HCT116 (cell line): ENCODE data around the gene ZDHHC14. TPM values are rescaled to one million over a fixed set of nuclear protein-coding genes. Genes with fewer than 3 reads are reported as not detected.

Experiments
- ATAC-seq: fragments of 200-7000 bp; cut with Tn5 transposase; 2 replicates; pipeline ENCODE4 v1.9.1; 2020; ENCODE audit warnings: mild to moderate bottlenecking, moderate library complexity
- BruUV-seq: library from RNA; stranded (reverse); fragments of 400-500 nt; replicated peaks from 2 replicates; lab custom pipeline; 2021; lab: Mats Ljungman, UMichigan
- CTCF ChIA-PET: fragments of 300-600 bp; sonication (Branson Sonifier 250); formaldehyde crosslinking; loops from one replicate; lab custom pipeline; 2021; ENCODE audit warnings: antibody characterized with exemption; lab: Charles Lee
- POLR2A ChIA-PET: fragments of 300-600, 350-600 bp; sonication (Branson Sonifier 250); formaldehyde crosslinking; loops from one replicate; lab custom pipeline; 2021; ENCODE audit warnings: antibody characterized with exemption; lab: Charles Lee
- RAD21 ChIA-PET, 2 experiments: fragments of 300-600 bp; sonication (Branson Sonifier 250); formaldehyde crosslinking; loops; one replicate each; lab custom pipeline; 2023; ENCODE audit warnings: low total read pairs in 2 of 2; ENCODE audit not compliant: uncharacterized antibody in 2 of 2, unreplicated experiment in 2 of 2, low non-redundant PET in 1 of 2; lab: Charles Lee
- DNase-seq: peaks from one replicate; pipeline ENCODE4 v3.0.0-alpha.2; 2010; ENCODE audit warnings: low read depth, low spot score
- H2AFZ ChIP-seq: fragments of 200-600 bp; shearing (Covaris generic), sonication (generic); 2 replicates; pipeline ENCODE4 v1.6.1; 2017; ENCODE audit warnings: low read depth, mixed run types, mixed read lengths, antibody characterized with exemption, low read length; ENCODE audit not compliant: poor library complexity, severe bottlenecking
- H3K27ac ChIP-seq: 2 replicates; pipeline ENCODE4 v1.5.1; 2012; ENCODE audit warnings: low read depth, low read length
- H3K27me3 ChIP-seq: fragments of 200-600 bp; sonication (generic); 2 replicates; pipeline ENCODE4 v1.6.1; 2016; ENCODE audit warnings: mixed run types, low read length, mixed read lengths; ENCODE audit not compliant: insufficient read depth
- H3K36me3 ChIP-seq, 2 experiments: fragments of 200-500 bp in 1 of 2; fragments of 200-600 bp in 1 of 2; sonication (Bioruptor generic) in 1 of 2; sonication (generic) in 1 of 2; 2 replicates each; pipeline versions ENCODE4 v1.5.1 to v1.6.1; 2014 to 2016; ENCODE audit warnings: low read length in 2 of 2, inconsistent platforms in 1 of 2, mixed read lengths in 1 of 2, mixed run types in 1 of 2; ENCODE audit not compliant: insufficient read depth in 2 of 2, control insufficient read depth in 1 of 2
- H3K4me1 ChIP-seq, 2 experiments: fragments of 200-600 bp in 1 of 2; sonication (generic) in 1 of 2; 2 replicates each; pipeline versions ENCODE4 v1.5.1 to v1.6.1; 2012 to 2017; ENCODE audit warnings: low read length in 2 of 2, inconsistent platforms in 1 of 2, mild to moderate bottlenecking in 1 of 2, mixed read lengths in 1 of 2, mixed run types in 1 of 2, moderate library complexity in 1 of 2; ENCODE audit not compliant: insufficient read depth in 2 of 2, control insufficient read depth in 1 of 2
- H3K4me2 ChIP-seq: fragments of 200-600 bp; sonication (generic); 2 replicates; pipeline ENCODE4 v1.6.1; 2017; ENCODE audit warnings: mixed run types, low read length, mixed read lengths
- H3K4me3 ChIP-seq, 2 experiments: fragments of 200-600 bp in 1 of 2; sonication (generic) in 1 of 2; replicated peaks in 1 of 2; 2 replicates each; pipeline ENCODE4 v1.5.1; 2011 to 2016; ENCODE audit warnings: low read length in 2 of 2, control low read depth in 1 of 2, low read depth in 1 of 2, mild to moderate bottlenecking in 1 of 2, mixed read lengths in 1 of 2, mixed run types in 1 of 2
- H3K79me2 ChIP-seq: fragments of 200-600 bp; sonication (generic); 2 replicates; pipeline ENCODE4 v1.6.1; 2017; ENCODE audit warnings: mild to moderate bottlenecking, mixed run types, low read length, moderate library complexity, mixed read lengths; ENCODE audit not compliant: insufficient read depth
- H3K9ac ChIP-seq: fragments of 200-600 bp; sonication (generic); 2 replicates; pipeline ENCODE4 v1.6.1; 2016; ENCODE audit warnings: low read length, mixed read lengths
- H3K9me2 ChIP-seq: fragments of 200-600 bp; sonication (generic), shearing (Covaris generic); 2 replicates; pipeline ENCODE4 v1.6.1; 2017; ENCODE audit warnings: mixed run types, mild to moderate bottlenecking, moderate library complexity; ENCODE audit not compliant: insufficient read depth
- H3K9me3 ChIP-seq, 2 experiments: fragments of 200-500 bp in 1 of 2; fragments of 200-600 bp in 1 of 2; sonication (Bioruptor generic) in 1 of 2; sonication (generic) in 1 of 2; 2 replicates each; pipeline ENCODE4 v1.6.1; 2014 to 2017; ENCODE audit warnings: low read length in 2 of 2, mixed read lengths in 2 of 2, inconsistent platforms in 1 of 2, low read depth in 1 of 2, mild to moderate bottlenecking in 1 of 2, mixed run types in 1 of 2, moderate library complexity in 1 of 2; ENCODE audit not compliant: control insufficient read depth in 1 of 2, insufficient read depth in 1 of 2
- H4K20me1 ChIP-seq: fragments of 200-600 bp; sonication (generic), shearing (Covaris generic); 2 replicates; pipeline ENCODE4 v1.6.1; 2017; ENCODE audit warnings: mixed run types, mild to moderate bottlenecking, moderate library complexity; ENCODE audit not compliant: insufficient read depth
- CBX3 ChIP-seq: IDR thresholded peaks from 2 replicates; pipeline ENCODE4 v1.6.1; 2012; ENCODE audit warnings: low read depth
- POLR2AphosphoS5 ChIP-seq: IDR thresholded peaks from 2 replicates; pipeline ENCODE4 v1.6.1; 2011; ENCODE audit warnings: mild to moderate bottlenecking, low read depth, low read length, moderate library complexity
- SRF ChIP-seq: IDR thresholded peaks from 2 replicates; pipeline ENCODE4 v1.6.1; 2012; ENCODE audit warnings: low read depth
- TCF7L2 ChIP-seq: IDR thresholded peaks from 2 replicates; pipeline ENCODE4 v1.7.0; 2011; ENCODE audit warnings: borderline replicate concordance, inconsistent platforms; ENCODE audit not compliant: insufficient read depth, insufficient read length; ENCODE audit errors: extremely low read depth
- ZFX ChIP-seq: fragments of 450-650 bp; IDR thresholded peaks from 2 replicates; pipeline ENCODE4 v1.6.1; 2017
- intact Hi-C: fragments of 100-400 bp; cut with micrococcal nuclease; formaldehyde crosslinking; loops from 2 replicates; pipeline ENCODE4 v1.10.0; 2022
- total RNA-seq: library from RNA; stranded (reverse); gene quantifications from one replicate; pipeline ENCODE4 v1.2.1, GENCODE V29; 2021; ENCODE audit not compliant: unreplicated experiment
- TF ChIP-seq, protein P1 (sequence below), 3 experiments: fragments of 200-600 bp in 1 of 3; sonication (generic) in 1 of 3; IDR thresholded peaks in 2 of 3; conservative IDR thresholded peaks in 1 of 3; 2 replicates each; pipeline ENCODE4 v1.5.1; 2012 to 2017; ENCODE audit warnings: low read depth in 2 of 3, low read length in 2 of 3, antibody characterized with exemption in 1 of 3, borderline replicate concordance in 1 of 3, control low read depth in 1 of 3, mild to moderate bottlenecking in 1 of 3, mixed read lengths in 1 of 3, mixed run types in 1 of 3, moderate library complexity in 1 of 3; ENCODE audit not compliant: insufficient read depth in 1 of 3

ZDHHC14 gene
- total RNA-seq, 1 experiment from 2014 or later = 5.3 TPM

DNA sequence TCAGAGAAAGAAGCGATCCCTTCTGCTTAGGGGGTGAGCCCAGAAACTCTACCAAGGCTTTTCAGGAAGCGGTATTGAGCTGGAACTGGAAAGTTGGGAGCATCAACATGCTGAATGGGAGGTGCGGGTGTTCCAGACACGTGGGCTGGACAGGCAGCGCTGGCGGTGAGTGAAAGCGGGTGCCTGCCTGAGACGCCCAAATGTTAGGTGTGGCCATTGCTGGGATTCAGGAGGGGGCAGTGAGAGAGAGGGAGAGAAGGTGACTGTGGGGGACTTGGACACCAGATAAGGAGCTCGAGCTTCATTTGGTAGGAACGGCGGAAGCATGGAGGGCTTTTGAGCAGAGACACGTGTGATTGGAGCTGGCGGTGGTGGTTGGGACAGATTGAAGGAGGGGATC, 157.7 kb downstream of the ZDHHC14 start (continued):
- TF ChIP-seq ZFX = no peak

DNA sequence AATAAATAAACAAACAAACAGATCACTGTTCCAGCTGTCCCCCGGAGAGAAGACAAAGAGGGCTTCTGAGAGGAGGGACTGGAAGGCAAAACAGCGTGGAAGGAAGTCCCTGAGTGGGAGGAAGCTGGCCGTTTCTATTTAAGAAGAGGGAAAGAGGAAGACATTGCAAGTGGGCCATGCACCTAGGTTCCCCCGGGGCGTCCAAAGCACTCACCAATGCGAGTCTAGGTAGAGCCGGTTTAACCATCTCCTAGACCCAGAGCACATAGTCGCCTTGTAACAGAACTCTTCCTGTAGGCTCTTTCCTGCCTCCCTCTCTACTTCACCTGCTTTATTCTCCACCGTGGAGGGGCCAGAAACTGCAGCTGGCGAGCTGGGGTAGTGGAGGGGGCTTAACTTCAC, 158.4 kb downstream of the ZDHHC14 start:
- Histone ChIP-seq H2AFZ (no peak overlapping the region), H3K27ac (no peak overlapping the region), H3K27me3 (no peaks in the 10 kb centered on the region), H3K79me2 (no peaks in the 10 kb centered on the region), H3K9me2 (no peaks in the 10 kb centered on the region), H3K9me3 (no peaks in the 10 kb centered on the region), H3K36me3 (no peaks in the 10 kb centered on the region), H3K4me1 (peaks cover 11 to 21% of the 10 kb centered on the region in 2 experiments), H3K9ac (no peak overlapping the region), H3K4me3 (no peak overlapping the region), H4K20me1 (no peaks in the 10 kb centered on the region), H3K4me2 (no peak overlapping the region)
- RAD21 ChIA-PET = no interaction called here
- TF ChIP-seq CBX3 (no peak), POLR2AphosphoS5 (no peak), TCF7L2 (no peak), SRF (no peak)
- no TSS peak for BruUV-seq
- DNase-seq = no peak
- no peak for ATAC-seq
- intact Hi-C loops = no loop called here
- POLR2A ChIA-PET = no interaction called here
- CTCF ChIA-PET = no interaction called here

DNA sequence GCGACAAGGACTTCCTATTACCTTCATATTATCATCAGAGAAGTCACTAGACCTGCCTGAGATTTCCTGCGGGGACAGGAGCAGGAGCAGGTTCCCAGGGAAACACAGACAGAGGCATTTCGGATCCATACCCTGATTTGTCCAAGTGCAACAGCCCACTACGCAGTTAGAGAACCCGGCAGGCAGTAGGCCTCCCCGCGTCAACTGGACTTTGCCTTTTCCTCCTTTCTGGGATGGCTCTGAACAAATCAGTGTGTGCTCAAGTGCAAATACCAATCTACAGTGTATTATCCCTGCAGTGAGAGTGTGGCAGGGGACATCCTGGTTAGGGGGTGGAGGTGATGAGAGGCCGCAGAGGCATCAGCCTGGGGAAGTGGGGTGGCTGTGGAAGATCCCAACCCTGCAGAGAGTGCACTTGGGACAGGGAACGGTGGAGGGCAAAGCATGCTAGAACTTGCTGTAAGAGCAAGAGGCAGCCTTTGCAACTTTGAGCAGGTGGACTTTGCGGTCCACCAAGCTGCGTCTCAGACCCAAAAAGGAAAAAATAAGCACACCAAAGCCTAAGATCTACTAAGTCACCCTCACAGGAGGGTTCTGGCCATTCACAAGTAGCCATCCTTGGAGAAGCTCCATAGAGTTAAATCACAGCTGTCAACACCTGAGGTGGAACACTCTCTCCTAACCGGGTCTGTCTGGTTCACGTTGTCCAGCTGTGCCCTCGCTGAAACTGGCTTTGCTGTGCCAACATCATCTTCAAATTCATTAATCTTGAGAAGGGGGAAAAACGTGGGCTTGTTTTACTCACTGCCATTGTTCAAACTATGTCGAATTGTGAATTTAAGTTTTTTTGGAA, 159.1 kb downstream of the ZDHHC14 start:
- peaks cover 6 to 14% of the 10 kb centered on the region in 2 experiments for H3K4me1 ChIP-seq
- POLR2A ChIA-PET = no interaction called here
- no peak overlapping the region for H3K4me3 ChIP-seq
- no peak overlapping the region for H3K9ac ChIP-seq
- no peaks in the 10 kb centered on the region for H3K79me2 ChIP-seq
- TF ChIP-seq, protein P1, sequence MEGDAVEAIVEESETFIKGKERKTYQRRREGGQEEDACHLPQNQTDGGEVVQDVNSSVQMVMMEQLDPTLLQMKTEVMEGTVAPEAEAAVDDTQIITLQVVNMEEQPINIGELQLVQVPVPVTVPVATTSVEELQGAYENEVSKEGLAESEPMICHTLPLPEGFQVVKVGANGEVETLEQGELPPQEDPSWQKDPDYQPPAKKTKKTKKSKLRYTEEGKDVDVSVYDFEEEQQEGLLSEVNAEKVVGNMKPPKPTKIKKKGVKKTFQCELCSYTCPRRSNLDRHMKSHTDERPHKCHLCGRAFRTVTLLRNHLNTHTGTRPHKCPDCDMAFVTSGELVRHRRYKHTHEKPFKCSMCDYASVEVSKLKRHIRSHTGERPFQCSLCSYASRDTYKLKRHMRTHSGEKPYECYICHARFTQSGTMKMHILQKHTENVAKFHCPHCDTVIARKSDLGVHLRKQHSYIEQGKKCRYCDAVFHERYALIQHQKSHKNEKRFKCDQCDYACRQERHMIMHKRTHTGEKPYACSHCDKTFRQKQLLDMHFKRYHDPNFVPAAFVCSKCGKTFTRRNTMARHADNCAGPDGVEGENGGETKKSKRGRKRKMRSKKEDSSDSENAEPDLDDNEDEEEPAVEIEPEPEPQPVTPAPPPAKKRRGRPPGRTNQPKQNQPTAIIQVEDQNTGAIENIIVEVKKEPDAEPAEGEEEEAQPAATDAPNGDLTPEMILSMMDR (IDR thresholded peaks at IDR 0.05 in 2 of 3, conservative IDR thresholded peaks at IDR 0.05 in 1 of 3; ENCODE audit: borderline replicate concordance in 1 of 3, insufficient read depth in 1 of 3, low read depth in 2 of 3, low read length in 2 of 3) = no peak
- TF ChIP-seq, all 23 proteins: peak for 0
- RAD21 ChIA-PET = no interaction called here
- H3K27ac ChIP-seq = no peak overlapping the region
- no peaks in the 10 kb centered on the region for H3K27me3 ChIP-seq
- DNase-seq (no peak), ATAC-seq (no peak)
- CTCF ChIA-PET = no interaction called here
- no peaks in the 10 kb centered on the region for H3K9me2 ChIP-seq
- H2AFZ ChIP-seq = no peak overlapping the region
- no peaks in the 10 kb centered on the region for H3K36me3 ChIP-seq
- BruUV-seq = no TSS peak
- H3K9me3 ChIP-seq = no peaks in the 10 kb centered on the region
- no peaks in the 10 kb centered on the region for H4K20me1 ChIP-seq
- intact Hi-C loops = no loop called here
- no peak overlapping the region for H3K4me2 ChIP-seq
